Progenitor cell of endocrine pancreas (in vitro differentiated cells): ENCODE data around the gene RNF113B. TPM values are rescaled to one million over a fixed set of nuclear protein-coding genes. Genes with fewer than 3 reads are reported as not detected.

Experiments
- DNase-seq: peaks from one replicate; pipeline ENCODE4 v3.0.0; 2021; ENCODE audit warnings: low spot score; ENCODE audit not compliant: unreplicated experiment
- H3K27ac Mint-ChIP-seq: 2 replicates; pipeline ENCODE4 v1.8.0; 2021; ENCODE audit warnings: mild to moderate bottlenecking, moderate library complexity, mixed read lengths
- H3K27me3 Mint-ChIP-seq: 2 replicates; pipeline ENCODE4 v1.8.0; 2021; ENCODE audit warnings: mixed read lengths
- H3K36me3 Mint-ChIP-seq: 2 replicates; pipeline ENCODE4 v1.8.0; 2022; ENCODE audit warnings: mixed read lengths; ENCODE audit not compliant: insufficient read depth
- H3K4me1 Mint-ChIP-seq: 2 replicates; pipeline ENCODE4 v1.8.0; 2021; ENCODE audit warnings: low read depth, mixed read lengths
- H3K4me3 Mint-ChIP-seq: 2 replicates; pipeline ENCODE4 v1.8.0; 2021; ENCODE audit warnings: low read depth, mild to moderate bottlenecking, moderate library complexity, mixed read lengths
- H3K9me3 Mint-ChIP-seq: 2 replicates; pipeline ENCODE4 v1.8.0; 2021; ENCODE audit warnings: low read depth, mixed read lengths
- CTCF ChIP-seq: fragments of 200-600 bp; sonication (generic); IDR thresholded peaks from one replicate; pipeline ENCODE4 v1.5.0; 2021; ENCODE audit warnings: antibody characterized with exemption, mild to moderate bottlenecking; ENCODE audit not compliant: unreplicated experiment
- total RNA-seq: library from RNA; stranded (reverse); gene quantifications from 2 replicates; pipeline ENCODE4 v1.2.1, GENCODE V29; 2021

RNF113B gene
- total RNA-seq, 1 donor from 2014 or later = not detected

- Mint-ChIP-seq H3K27ac (no peak overlapping the region), H3K4me3 (no peak overlapping the region), H3K4me1 (peaks cover 44% of the 10 kb centered on the region), H3K36me3 (peaks cover 9% of the 10 kb centered on the region), H3K27me3 (no peaks in the 10 kb centered on the region), H3K9me3 (no peaks in the 10 kb centered on the region)
- DNase-seq = no peak
- TF ChIP-seq CTCF = peak; percentile 25
These were observed 29.5 kb downstream of the RNF113B start for GRCh38 chr13:98147521-98147920.

GRCh38 chr13:98144801-98145350, 32.2 kb downstream of the RNF113B start:
- Mint-ChIP-seq H3K36me3 (peaks cover 4% of the 10 kb centered on the region), H3K4me3 (peak overlapping the region; percentile 97), H3K27ac (peak overlapping the region; percentile 91), H3K27me3 (peaks cover 3% of the 10 kb centered on the region), H3K4me1 (peaks cover 34% of the 10 kb centered on the region), H3K9me3 (no peaks in the 10 kb centered on the region)
- DNase-seq = no peak
- peak; percentile 36 for TF ChIP-seq CTCF

- Mint-ChIP-seq H3K27ac (peak overlapping the region; percentile 91), H3K36me3 (peaks cover 2% of the 10 kb centered on the region), H3K27me3 (peaks cover 3% of the 10 kb centered on the region), H3K4me3 (peak overlapping the region; percentile 97), H3K9me3 (no peaks in the 10 kb centered on the region), H3K4me1 (peaks cover 34% of the 10 kb centered on the region)
- no peak for TF ChIP-seq CTCF
- no peak for DNase-seq
These were observed 32.9 kb downstream of the RNF113B start for GRCh38 chr13:98144027-98144741.

DNA sequence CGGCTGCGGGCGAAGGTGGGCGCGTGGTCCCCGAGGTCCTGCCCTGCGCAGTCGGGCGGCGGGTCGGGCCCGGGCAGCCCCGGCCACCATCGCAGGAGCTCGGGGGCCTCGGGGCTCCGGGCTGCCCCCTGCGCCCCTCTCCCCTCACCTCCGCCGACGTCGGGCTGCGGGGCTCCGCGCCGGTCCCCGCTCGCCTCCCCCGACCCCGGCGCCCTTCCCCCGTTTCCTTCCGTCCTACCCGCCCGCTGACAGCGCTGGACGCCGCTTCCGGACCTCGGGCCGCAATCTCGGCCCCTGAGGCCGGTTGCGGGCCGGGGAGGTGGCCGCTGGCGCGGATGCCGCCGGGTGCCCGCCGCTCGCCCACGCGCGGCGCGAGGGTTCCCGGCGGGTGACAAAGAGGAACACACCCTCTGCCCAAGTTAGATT, 33.5 kb downstream of the RNF113B start:
- no peak overlapping the region for H3K27ac Mint-ChIP-seq
- H3K4me1 Mint-ChIP-seq = peaks cover 33% of the 10 kb centered on the region
- H3K9me3 Mint-ChIP-seq = no peaks in the 10 kb centered on the region
- no peak for TF ChIP-seq CTCF
- H3K36me3 Mint-ChIP-seq = no peaks in the 10 kb centered on the region
- no peak for DNase-seq
- H3K4me3 Mint-ChIP-seq = peak overlapping the region; percentile 97
- H3K27me3 Mint-ChIP-seq = peaks cover 3% of the 10 kb centered on the region

DNA sequence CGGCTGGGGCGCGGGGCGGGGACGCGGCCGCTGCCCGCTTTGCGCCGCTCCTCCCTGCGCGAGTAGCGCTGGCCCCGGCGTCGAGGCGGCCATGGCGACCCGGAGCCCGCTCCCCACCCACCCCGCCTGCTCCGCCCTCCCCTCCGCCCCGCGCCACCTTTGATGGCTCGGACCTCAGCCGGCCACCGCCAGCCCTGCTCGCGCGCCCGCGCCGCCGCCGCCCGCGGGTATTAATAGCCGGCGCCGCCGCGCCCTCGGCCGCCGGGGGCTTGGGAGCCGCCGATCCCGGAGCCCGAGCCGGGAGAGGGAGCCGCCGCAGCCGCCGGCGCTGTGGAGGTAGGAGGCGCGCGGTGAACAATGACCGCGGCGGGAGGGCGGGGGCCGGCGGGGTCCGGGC, 33.9 kb downstream of the RNF113B start:
- Mint-ChIP-seq H3K4me3 (no peak overlapping the region), H3K36me3 (no peaks in the 10 kb centered on the region), H3K9me3 (no peaks in the 10 kb centered on the region), H3K4me1 (peaks cover 33% of the 10 kb centered on the region), H3K27ac (no peak overlapping the region), H3K27me3 (peaks cover 3% of the 10 kb centered on the region)
- no peak for DNase-seq
- TF ChIP-seq CTCF = no peak
